Mesothelial cell of epicardium (in vitro differentiated cells): Measurements from ENCODE around the gene PID1. TPM values are rescaled to one million over a fixed set of nuclear protein-coding genes. Genes with fewer than 3 reads are reported as not detected.

Experiments
- DNase-seq, 2 experiments: peaks; one replicate each; pipeline ENCODE4 v3.0.0; 2021; ENCODE audit warnings: low spot score in 2 of 2; ENCODE audit not compliant: unreplicated experiment in 2 of 2
- H3K27ac Mint-ChIP-seq: 2 replicates; pipeline ENCODE4 v1.8.0; 2021; ENCODE audit warnings: mixed read lengths
- H3K27me3 Mint-ChIP-seq: 2 replicates; pipeline ENCODE4 v1.8.0; 2021; ENCODE audit warnings: low read depth, mixed read lengths
- H3K36me3 Mint-ChIP-seq: 2 replicates; pipeline ENCODE4 v1.8.0; 2021; ENCODE audit warnings: mixed read lengths
- H3K4me1 Mint-ChIP-seq: 2 replicates; pipeline ENCODE4 v1.8.0; 2021; ENCODE audit warnings: mixed read lengths
- H3K4me3 Mint-ChIP-seq: 2 replicates; pipeline ENCODE4 v1.8.0; 2021; ENCODE audit warnings: mild to moderate bottlenecking, moderate library complexity, mixed read lengths
- H3K9me3 Mint-ChIP-seq: 2 replicates; pipeline ENCODE4 v1.8.0; 2021; ENCODE audit warnings: mixed read lengths
- total RNA-seq: library from RNA; stranded (reverse); gene quantifications from 3 replicates; pipeline ENCODE4 v1.2.1, GENCODE V29; 2021
- TF ChIP-seq, protein P1 (sequence below): fragments of 200-600 bp; sonication (generic); IDR thresholded peaks from one replicate; pipeline ENCODE4 v1.5.0; 2021; ENCODE audit warnings: antibody characterized with exemption; ENCODE audit not compliant: unreplicated experiment

The PID1 gene
- total RNA-seq, 1 donor from 2014 or later: 2.0 TPM

DNA sequence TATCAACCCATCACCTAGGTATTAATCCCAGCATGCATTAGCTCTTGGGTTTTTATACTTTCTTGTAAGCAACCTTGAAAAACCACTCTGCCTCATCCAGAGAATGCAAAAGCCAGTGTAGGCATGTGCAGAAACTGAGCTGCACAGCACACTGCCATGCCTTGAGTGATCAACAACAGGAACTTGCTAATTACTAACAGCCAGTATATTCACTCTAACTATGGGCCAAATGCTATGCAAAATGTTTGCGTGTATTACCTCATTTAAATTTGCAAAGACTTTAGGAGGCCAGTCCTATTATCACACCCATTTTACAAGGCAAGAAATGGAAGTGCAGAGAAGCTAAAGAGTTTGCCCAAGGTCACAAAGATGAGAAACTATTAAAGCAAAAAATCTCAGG, 169.8 kb downstream of the PID1 start:
- Mint-ChIP-seq H3K9me3 (peaks cover 2% of the 10 kb centered on the region), H3K36me3 (no peaks in the 10 kb centered on the region), H3K27ac (no peak overlapping the region), H3K4me3 (no peak overlapping the region), H3K4me1 (peaks cover 9% of the 10 kb centered on the region), H3K27me3 (peaks cover 4% of the 10 kb centered on the region)
- DNase-seq: no peak
- TF ChIP-seq, protein P1, sequence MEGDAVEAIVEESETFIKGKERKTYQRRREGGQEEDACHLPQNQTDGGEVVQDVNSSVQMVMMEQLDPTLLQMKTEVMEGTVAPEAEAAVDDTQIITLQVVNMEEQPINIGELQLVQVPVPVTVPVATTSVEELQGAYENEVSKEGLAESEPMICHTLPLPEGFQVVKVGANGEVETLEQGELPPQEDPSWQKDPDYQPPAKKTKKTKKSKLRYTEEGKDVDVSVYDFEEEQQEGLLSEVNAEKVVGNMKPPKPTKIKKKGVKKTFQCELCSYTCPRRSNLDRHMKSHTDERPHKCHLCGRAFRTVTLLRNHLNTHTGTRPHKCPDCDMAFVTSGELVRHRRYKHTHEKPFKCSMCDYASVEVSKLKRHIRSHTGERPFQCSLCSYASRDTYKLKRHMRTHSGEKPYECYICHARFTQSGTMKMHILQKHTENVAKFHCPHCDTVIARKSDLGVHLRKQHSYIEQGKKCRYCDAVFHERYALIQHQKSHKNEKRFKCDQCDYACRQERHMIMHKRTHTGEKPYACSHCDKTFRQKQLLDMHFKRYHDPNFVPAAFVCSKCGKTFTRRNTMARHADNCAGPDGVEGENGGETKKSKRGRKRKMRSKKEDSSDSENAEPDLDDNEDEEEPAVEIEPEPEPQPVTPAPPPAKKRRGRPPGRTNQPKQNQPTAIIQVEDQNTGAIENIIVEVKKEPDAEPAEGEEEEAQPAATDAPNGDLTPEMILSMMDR: no peak

DNA sequence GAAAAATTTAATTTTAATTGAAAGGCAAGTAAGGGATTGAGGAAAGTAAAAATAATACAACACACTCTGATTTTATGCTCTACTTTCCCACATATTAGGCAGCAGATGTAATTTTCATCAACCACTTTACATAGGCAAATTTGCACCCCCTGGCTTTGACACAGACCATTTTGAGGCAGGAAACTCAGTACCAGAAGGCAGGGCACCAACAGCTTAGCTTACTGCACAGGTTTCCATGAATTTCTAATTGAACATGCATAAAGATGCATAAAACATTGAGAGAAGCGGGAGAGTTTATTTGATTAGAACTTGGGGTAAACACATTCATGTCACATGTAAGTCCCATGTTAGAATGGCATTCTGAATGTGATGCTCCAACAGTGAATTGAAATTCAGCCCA, 171.9 kb downstream of the PID1 start:
- no peaks in the 10 kb centered on the region for H3K36me3 Mint-ChIP-seq
- H3K4me1 Mint-ChIP-seq: no peaks in the 10 kb centered on the region
- peaks cover 4% of the 10 kb centered on the region for H3K27me3 Mint-ChIP-seq
- no peak overlapping the region for H3K4me3 Mint-ChIP-seq
- no peak for DNase-seq
- TF ChIP-seq, protein P1: no peak
- no peak overlapping the region for H3K27ac Mint-ChIP-seq
- no peaks in the 10 kb centered on the region for H3K9me3 Mint-ChIP-seq

DNA sequence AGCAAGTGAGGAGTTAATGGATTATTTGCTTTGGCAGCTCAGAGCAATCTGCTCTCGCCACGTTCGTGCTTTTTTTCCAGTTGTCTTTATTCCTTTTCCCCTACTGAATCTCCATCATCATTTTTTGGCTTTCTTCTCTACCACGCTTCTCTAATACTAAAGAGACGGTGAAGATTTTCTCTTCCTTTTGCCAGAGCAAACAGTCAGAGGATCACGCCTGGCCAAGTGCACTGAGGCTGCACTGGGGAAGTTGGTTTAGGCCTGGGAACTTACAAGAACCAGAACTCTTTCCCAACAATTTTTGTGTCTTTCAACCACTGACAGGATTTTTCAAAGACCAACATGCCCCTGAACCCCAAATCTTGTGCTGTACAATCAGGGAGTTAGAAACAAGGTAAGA, 172.3 kb downstream of the PID1 start:
- Mint-ChIP-seq H3K4me1 (no peaks in the 10 kb centered on the region), H3K9me3 (no peaks in the 10 kb centered on the region), H3K4me3 (no peak overlapping the region), H3K36me3 (no peaks in the 10 kb centered on the region), H3K27me3 (peaks cover 4% of the 10 kb centered on the region), H3K27ac (no peak overlapping the region)
- TF ChIP-seq, protein P1: no peak
- no peak for DNase-seq

DNA sequence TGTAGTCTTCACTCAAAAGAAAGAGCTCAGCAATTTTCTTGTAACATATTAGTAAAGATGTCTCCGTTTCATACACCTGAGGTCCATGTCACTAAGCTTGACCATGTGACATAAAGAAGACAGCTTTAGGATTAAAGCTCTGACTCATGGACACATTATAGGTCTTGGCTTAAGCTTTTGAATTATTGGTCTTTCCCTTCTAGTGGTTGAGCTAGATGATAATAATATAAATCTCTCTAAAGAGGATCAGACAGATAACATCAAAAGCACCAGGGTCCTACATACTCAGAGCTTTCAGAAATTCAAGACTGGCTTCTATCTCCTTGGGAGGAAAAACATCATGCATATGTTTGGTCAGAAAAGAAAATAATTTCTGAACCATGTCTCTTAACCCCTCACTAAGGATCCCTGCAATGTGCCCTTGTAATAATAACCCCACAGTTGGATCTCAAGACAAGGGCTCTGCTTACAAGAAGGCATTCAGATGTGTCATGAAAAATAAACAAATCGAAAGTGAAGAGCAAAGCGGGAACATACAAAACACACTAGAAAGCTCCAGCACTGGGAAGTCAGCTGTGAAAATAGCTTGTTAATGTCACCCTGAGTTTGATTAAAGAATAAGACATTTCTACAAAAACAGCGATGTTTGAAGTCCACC, 174.5 kb downstream of the PID1 start:
- no peak for DNase-seq
- Mint-ChIP-seq H3K4me1 (no peaks in the 10 kb centered on the region), H3K36me3 (no peaks in the 10 kb centered on the region), H3K27me3 (peaks cover 5% of the 10 kb centered on the region), H3K4me3 (no peak overlapping the region), H3K9me3 (peaks cover 4% of the 10 kb centered on the region), H3K27ac (no peak overlapping the region)
- TF ChIP-seq, protein P1: no peak

DNA sequence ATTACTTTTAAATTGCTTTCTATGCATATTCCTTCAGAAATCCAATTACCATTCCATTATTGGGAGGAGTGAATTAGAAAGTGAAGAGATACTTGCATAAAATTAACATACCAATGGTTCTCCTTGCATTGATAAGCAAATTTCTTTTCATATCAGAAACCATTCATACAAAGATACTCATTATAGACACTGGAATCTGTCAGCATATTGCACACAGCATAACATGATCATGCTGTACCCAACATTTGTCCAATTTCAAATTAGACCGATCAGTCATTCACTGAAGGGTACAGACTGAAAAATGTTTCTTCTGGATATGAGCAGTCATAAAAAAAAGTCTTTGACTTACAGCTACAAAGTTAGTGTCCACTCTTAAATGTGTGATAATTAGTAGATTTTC, 175.6 kb downstream of the PID1 start:
- Mint-ChIP-seq H3K27me3 (peaks cover 4% of the 10 kb centered on the region), H3K9me3 (peaks cover 4% of the 10 kb centered on the region), H3K4me3 (no peak overlapping the region), H3K36me3 (no peaks in the 10 kb centered on the region), H3K4me1 (no peaks in the 10 kb centered on the region), H3K27ac (no peak overlapping the region)
- DNase-seq: no peak
- TF ChIP-seq, protein P1: no peak

DNA sequence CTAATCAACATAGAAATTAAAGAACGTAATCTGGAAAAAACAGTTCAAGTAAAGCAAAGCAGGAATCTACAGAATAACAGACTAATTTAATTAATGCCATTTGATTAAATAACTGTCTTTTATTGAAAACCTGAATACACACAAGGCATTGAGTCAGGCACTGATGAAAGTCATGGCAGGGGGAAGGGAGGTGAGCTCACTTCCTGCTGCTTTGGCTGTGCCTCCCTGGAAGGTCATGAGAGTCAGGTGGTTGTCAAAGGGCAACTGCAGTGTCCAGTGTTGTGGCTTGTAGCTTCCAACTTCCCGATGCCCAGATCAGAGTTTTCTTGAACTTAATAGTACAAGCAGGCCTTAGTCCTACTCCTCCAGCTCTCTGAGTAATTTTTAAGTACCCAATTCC, 180.9 kb downstream of the PID1 start:
- H3K4me1 Mint-ChIP-seq: peaks cover 35% of the 10 kb centered on the region

More for the DNA sequence above, 180.9 kb downstream of the PID1 start:
- peaks cover 2% of the 10 kb centered on the region for H3K27me3 Mint-ChIP-seq
- no peak overlapping the region for H3K27ac Mint-ChIP-seq
- TF ChIP-seq, protein P1: no peak
- DNase-seq: no peak
- peaks cover 4% of the 10 kb centered on the region for H3K9me3 Mint-ChIP-seq
- H3K36me3 Mint-ChIP-seq: no peaks in the 10 kb centered on the region
- H3K4me3 Mint-ChIP-seq: no peak overlapping the region
